Measurements from ENCODE around the gene INTS11. TPM values are rescaled to one million over a fixed set of nuclear protein-coding genes. Genes with fewer than 3 reads are reported as not detected.
A peak's percentile ranks its signal among the peaks of the same experiment; 100 is the strongest.

Gene INTS11
- polyA plus RNA-seq, 2 of the 4 experiments (the other 2 are of a cell fraction), result 41.9 to 62.9 TPM

DNA sequence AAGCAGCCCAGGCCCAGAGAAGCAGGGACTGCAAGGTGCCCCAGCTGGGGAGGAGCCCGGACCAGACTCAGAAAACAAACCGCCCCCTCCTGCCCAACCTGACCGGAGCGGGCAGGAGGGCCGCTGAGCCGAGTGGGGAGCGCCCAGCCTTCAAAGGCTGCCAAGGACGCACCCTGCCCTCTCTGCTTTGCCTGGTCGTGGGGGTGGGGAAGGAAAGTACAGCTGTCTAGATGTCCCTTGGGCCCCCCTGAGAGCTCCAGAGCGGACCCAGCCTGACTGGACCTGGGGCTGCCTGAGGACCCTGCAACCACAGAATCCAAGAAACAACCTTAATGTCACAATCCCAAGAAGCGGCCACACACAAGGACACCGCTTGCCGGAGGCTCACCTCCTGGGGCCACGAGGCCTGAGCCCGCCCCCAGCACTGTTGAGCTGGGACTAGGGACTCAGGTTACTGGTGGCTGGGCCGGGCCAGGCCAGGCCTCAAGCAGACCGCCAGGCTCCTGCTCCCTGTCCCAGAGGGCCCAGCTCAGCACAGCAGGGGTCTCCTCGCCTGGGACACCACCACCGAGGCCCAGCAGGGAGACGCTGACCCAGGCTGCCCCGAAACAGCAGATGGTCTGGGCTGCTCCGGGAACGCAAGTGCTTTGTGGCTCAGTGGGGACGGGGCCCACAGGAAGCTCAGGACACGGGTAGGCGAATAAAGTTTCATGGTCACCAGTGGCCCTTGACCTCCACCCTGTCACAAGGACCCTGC, 23.4 kb upstream of the INTS11 start:
- CTCF ChIA-PET, result interaction anchor here (0.7 to 7.2 kb wide), 12 partner anchors 12 to 158 kb away, joined by 3 to 73 read pairs (median 4); partner anchors contain the start of genes AURKAIP1 and TAS1R3
- H3K27ac ChIP-seq, result peak overlapping the region; percentile 99 to 100
- peak overlapping the region; percentile 87 for H3K4me3 ChIP-seq
- peak overlapping the region; percentile 97 for H3K4me2 ChIP-seq
- FAIRE-seq, result no peak
- peaks cover 50% of the 10 kb centered on the region for H3K4me1 ChIP-seq
- TF ChIP-seq, protein P1, sequence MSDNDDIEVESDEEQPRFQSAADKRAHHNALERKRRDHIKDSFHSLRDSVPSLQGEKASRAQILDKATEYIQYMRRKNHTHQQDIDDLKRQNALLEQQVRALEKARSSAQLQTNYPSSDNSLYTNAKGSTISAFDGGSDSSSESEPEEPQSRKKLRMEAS (IDR thresholded peaks at IDR 0.05), result peak; percentile 64; the same call in 1 of the 2 replicates
- TF ChIP-seq CBX8 (IDR thresholded peaks at IDR 0.05), result no peak
- TF ChIP-seq RARB (CRISPR knock-in tag; IDR thresholded peaks at IDR 0.05), result no peak
- peak in 1 of 2 experiments; percentile 55 for DNase-seq (ENCODE audit: low read depth in 1 of 2, low spot score in 1 of 2)
- ATAC-seq, result peak; percentile 3 to 28; a peak in 3 of 6 replicates
- 0% methylated on average over 5 of the region's 26 CpGs for WGBS (ENCODE audit: missing lambda C conversion rate)
- POLR2A ChIA-PET, result interaction anchor here (0.8 kb wide), 1 partner anchor 27 kb away, joined by 3 read pairs; the partner anchor contains the start of gene AURKAIP1
- H3K9me3 ChIP-seq, result no peaks in the 10 kb centered on the region

DNA sequence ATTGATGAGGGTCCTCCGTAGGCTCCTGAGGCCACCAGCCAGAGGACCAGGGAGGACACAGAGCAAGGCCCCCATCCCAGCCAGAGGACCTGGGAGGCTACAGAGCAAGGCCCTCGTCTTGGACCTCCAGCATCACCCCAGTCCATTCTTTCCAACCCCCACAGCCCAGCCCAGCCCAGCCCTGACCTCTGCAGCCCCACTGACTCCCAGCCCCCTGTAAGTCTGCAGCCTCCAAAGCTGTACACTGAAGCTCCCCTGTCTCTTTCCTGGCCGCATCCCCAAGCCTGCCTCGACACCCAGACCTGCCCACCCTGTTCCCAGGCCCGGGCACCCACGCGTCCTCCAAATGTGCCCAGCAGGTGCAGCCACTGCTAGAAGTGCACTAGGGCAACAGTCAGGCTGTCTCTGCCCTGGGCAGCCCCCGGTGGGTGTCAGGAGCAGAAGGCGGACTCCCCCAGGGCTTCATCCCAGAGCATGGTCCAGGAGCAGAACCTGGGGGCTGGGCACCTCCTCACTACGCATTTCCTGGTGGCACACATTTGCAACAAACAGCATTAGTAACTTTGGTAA, 22.7 kb upstream of the INTS11 start:
- Histone ChIP-seq H3K4me3 (peak overlapping the region; percentile 87), H3K4me1 (peaks cover 50% of the 10 kb centered on the region), H3K9me3 (no peaks in the 10 kb centered on the region), H3K27ac (peak overlapping the region; percentile 99 to 100), H3K4me2 (peak overlapping the region; percentile 97)
- ChIA-PET CTCF (interaction anchor here (1.1 to 7.2 kb wide), 10 partner anchors 11 to 159 kb away, joined by 3 to 73 read pairs (median 6); partner anchors contain the start of genes AURKAIP1 and TAS1R3), POLR2A (no interaction called here)
- WGBS (ENCODE audit: missing lambda C conversion rate), result 67% methylated on average over 8 of the region's 10 CpGs
- no peak for FAIRE-seq
- DNase-seq (ENCODE audit: low read depth in 1 of 2, low spot score in 1 of 2), result no peak
- no peak for ATAC-seq
- TF ChIP-seq ZNF302 (CRISPR knock-in tag; IDR thresholded peaks at IDR 0.05) (no peak), CHD4 (IDR thresholded peaks at IDR 0.05; ENCODE audit: borderline replicate concordance) (no peak), RAD21 (conservative IDR thresholded peaks at IDR 0.05 in 1 of 2, IDR thresholded peaks at IDR 0.05 in 1 of 2) (no peak), TFCP2L1 (CRISPR knock-in tag; IDR thresholded peaks at IDR 0.05) (no peak), ZC3H11A (IDR thresholded peaks at IDR 0.05) (no peak), FOXS1 (CRISPR knock-in tag; IDR thresholded peaks at IDR 0.05) (no peak), FOSB (CRISPR knock-in tag; IDR thresholded peaks at IDR 0.05) (no peak), HEYL (CRISPR knock-in tag; IDR thresholded peaks at IDR 0.05) (no peak), ESRRA (IDR thresholded peaks at IDR 0.05; ENCODE audit: borderline replicate concordance, low read length) (no peak), HOXB5 (CRISPR knock-in tag; IDR thresholded peaks at IDR 0.05) (no peak), EHMT2 (IDR thresholded peaks at IDR 0.05; ENCODE audit: low read depth) (no peak), BHLHE40 (IDR thresholded peaks at IDR 0.05; ENCODE audit: low read depth, low read length) (no peak), CBX8 (IDR thresholded peaks at IDR 0.05) (no peak), ZSCAN20 (CRISPR knock-in tag; IDR thresholded peaks at IDR 0.05) (no peak), RARB (CRISPR knock-in tag; IDR thresholded peaks at IDR 0.05) (no peak)
- TF ChIP-seq, protein P2, sequence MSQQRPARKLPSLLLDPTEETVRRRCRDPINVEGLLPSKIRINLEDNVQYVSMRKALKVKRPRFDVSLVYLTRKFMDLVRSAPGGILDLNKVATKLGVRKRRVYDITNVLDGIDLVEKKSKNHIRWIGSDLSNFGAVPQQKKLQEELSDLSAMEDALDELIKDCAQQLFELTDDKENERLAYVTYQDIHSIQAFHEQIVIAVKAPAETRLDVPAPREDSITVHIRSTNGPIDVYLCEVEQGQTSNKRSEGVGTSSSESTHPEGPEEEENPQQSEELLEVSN (IDR thresholded peaks at IDR 0.05; ENCODE audit: borderline replicate concordance, low read depth), result no peak
- TF ChIP-seq, protein P3, sequence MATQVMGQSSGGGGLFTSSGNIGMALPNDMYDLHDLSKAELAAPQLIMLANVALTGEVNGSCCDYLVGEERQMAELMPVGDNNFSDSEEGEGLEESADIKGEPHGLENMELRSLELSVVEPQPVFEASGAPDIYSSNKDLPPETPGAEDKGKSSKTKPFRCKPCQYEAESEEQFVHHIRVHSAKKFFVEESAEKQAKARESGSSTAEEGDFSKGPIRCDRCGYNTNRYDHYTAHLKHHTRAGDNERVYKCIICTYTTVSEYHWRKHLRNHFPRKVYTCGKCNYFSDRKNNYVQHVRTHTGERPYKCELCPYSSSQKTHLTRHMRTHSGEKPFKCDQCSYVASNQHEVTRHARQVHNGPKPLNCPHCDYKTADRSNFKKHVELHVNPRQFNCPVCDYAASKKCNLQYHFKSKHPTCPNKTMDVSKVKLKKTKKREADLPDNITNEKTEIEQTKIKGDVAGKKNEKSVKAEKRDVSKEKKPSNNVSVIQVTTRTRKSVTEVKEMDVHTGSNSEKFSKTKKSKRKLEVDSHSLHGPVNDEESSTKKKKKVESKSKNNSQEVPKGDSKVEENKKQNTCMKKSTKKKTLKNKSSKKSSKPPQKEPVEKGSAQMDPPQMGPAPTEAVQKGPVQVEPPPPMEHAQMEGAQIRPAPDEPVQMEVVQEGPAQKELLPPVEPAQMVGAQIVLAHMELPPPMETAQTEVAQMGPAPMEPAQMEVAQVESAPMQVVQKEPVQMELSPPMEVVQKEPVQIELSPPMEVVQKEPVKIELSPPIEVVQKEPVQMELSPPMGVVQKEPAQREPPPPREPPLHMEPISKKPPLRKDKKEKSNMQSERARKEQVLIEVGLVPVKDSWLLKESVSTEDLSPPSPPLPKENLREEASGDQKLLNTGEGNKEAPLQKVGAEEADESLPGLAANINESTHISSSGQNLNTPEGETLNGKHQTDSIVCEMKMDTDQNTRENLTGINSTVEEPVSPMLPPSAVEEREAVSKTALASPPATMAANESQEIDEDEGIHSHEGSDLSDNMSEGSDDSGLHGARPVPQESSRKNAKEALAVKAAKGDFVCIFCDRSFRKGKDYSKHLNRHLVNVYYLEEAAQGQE (IDR thresholded peaks at IDR 0.05), result no peak
- TF ChIP-seq, protein P4, sequence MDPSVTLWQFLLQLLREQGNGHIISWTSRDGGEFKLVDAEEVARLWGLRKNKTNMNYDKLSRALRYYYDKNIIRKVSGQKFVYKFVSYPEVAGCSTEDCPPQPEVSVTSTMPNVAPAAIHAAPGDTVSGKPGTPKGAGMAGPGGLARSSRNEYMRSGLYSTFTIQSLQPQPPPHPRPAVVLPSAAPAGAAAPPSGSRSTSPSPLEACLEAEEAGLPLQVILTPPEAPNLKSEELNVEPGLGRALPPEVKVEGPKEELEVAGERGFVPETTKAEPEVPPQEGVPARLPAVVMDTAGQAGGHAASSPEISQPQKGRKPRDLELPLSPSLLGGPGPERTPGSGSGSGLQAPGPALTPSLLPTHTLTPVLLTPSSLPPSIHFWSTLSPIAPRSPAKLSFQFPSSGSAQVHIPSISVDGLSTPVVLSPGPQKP (IDR thresholded peaks at IDR 0.05; ENCODE audit: low read depth, low read length), result no peak
- TF ChIP-seq, protein P5, sequence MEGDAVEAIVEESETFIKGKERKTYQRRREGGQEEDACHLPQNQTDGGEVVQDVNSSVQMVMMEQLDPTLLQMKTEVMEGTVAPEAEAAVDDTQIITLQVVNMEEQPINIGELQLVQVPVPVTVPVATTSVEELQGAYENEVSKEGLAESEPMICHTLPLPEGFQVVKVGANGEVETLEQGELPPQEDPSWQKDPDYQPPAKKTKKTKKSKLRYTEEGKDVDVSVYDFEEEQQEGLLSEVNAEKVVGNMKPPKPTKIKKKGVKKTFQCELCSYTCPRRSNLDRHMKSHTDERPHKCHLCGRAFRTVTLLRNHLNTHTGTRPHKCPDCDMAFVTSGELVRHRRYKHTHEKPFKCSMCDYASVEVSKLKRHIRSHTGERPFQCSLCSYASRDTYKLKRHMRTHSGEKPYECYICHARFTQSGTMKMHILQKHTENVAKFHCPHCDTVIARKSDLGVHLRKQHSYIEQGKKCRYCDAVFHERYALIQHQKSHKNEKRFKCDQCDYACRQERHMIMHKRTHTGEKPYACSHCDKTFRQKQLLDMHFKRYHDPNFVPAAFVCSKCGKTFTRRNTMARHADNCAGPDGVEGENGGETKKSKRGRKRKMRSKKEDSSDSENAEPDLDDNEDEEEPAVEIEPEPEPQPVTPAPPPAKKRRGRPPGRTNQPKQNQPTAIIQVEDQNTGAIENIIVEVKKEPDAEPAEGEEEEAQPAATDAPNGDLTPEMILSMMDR (IDR thresholded peaks at IDR 0.05), result no peak
- TF ChIP-seq, protein P6, sequence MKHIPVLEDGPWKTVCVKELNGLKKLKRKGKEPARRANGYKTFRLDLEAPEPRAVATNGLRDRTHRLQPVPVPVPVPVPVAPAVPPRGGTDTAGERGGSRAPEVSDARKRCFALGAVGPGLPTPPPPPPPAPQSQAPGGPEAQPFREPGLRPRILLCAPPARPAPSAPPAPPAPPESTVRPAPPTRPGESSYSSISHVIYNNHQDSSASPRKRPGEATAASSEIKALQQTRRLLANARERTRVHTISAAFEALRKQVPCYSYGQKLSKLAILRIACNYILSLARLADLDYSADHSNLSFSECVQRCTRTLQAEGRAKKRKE (CRISPR knock-in tag; IDR thresholded peaks at IDR 0.05; ENCODE audit: low read depth), result no peak

Measured in A549 (cell line).